Psoas muscle (tissue), 8 donors: ENCODE results near the gene HSD17B10. TPM values are rescaled to one million over a fixed set of nuclear protein-coding genes. Genes with fewer than 3 reads are reported as not detected.
A peak's percentile ranks its signal among the peaks of the same experiment; 100 is the strongest.

Experiments
- ATAC-seq, 4 donors: fragments of 200-7000 bp; cut with Tn5 transposase; one replicate each; pipeline ENCODE4 v1.9.1; 2020; ENCODE audit warnings: moderate library complexity in 3 of 4, mild to moderate bottlenecking in 2 of 4
- DNase-seq, 2 donors: peaks; one replicate each; pipeline ENCODE4 v3.0.0-alpha.2; 2020
- H3K27ac ChIP-seq: fragments of 200-600 bp; one replicate; pipeline ENCODE4 v1.8.0; 2022
- H3K27me3 ChIP-seq, 3 donors: fragments of 200-600 bp in 1 of 3; one replicate each; pipeline versions ENCODE4 v1.6.1 to v1.8.0; 2013 to 2022; ENCODE audit warnings: low read length in 2 of 3, mild to moderate bottlenecking in 2 of 3, moderate library complexity in 1 of 3; ENCODE audit not compliant: insufficient read depth in 3 of 3
- H3K36me3 ChIP-seq, 2 donors: fragments of 200-600 bp in 1 of 2; one replicate each; pipeline versions ENCODE4 v1.6.1 to v1.8.0; 2013 to 2022; ENCODE audit warnings: low read depth in 1 of 2, mild to moderate bottlenecking in 1 of 2, moderate library complexity in 1 of 2; ENCODE audit not compliant: insufficient read depth in 1 of 2
- H3K4me1 ChIP-seq: fragments of 200-600 bp; one replicate; pipeline ENCODE4 v1.8.0; 2022
- H3K4me3 ChIP-seq: fragments of 200-600 bp; one replicate; pipeline ENCODE4 v1.8.0; 2022; ENCODE audit warnings: mild to moderate bottlenecking
- H3K9me3 ChIP-seq: fragments of 200-600 bp; one replicate; pipeline ENCODE4 v1.8.0; 2022
- CTCF ChIP-seq: fragments of 200-600 bp; IDR thresholded peaks from one replicate; pipeline ENCODE4 v1.8.0; 2022; ENCODE audit warnings: antibody characterized with exemption
- WGBS, 3 donors: extraction: QIAGEN DNeasy Blood & Tissue Kit; methylation state at CpG; one replicate each; pipeline versions ENCODE4 v1.1.6 to v1.1.7; 2013; 5-methylcytosine and 5-hydroxymethylcytosine counted together
- intact Hi-C, 2 donors: fragments of 100-400 bp; cut with DNase I; formaldehyde crosslinking; loops; one replicate each; pipeline versions ENCODE4 v1.11.0 to v1.14.2; 2022
- polyA plus RNA-seq, 3 donors: library from polyadenylated mRNA; stranded (reverse); fragments of 200-250 nt; gene quantifications; one replicate each; pipeline ENCODE4 v1.2.3, GENCODE V29; 2013
- total RNA-seq, 4 donors: library from RNA; stranded (reverse); fragmentation: NEBNext Ultra II Directional in 2 of 4; extraction: Animal tissue kit (Norgen Biotek cat#: 25700) in 2 of 4; gene quantifications; one replicate each; pipeline versions ENCODE4 v1.2.1 to v1.2.4, GENCODE V29; 2021 to 2023
- donor health status: healthy with polysubstance abuse.
- donor health status: DM: no; HTN: no; CAD: no; lungs with moderate emphysema.
- donor health status: Bipolar disorder and iron deficiency.
- donor health status: healthy.
- donor health status: DM: yes; HTN: yes; CAD: no.
- donor health status: DM: no; HTN: no; CAD: no.
- donor health status: DM: no; HTN: no; CAD: no.
- donor health status: DM: yes; HTN: yes; CAD: no.

Gene HSD17B10
- total and polyA plus RNA-seq, 7 donors: 51.8 to 117 (median 76.4) TPM

- Histone ChIP-seq H3K27ac (no peak overlapping the region), H3K36me3 (no peaks in the 10 kb centered on the region), H3K9me3 (no peaks in the 10 kb centered on the region), H3K4me1 (no peaks in the 10 kb centered on the region), H3K4me3 (no peak overlapping the region), H3K27me3 (peaks cover 0 to 37% (median 0%) of the 10 kb centered on the region in 3 donors)
- ATAC-seq (no peak), DNase-seq (peak; percentile 31 to 51)
- TF ChIP-seq CTCF: peak; percentile 43
- intact Hi-C loops: no loop called here
- 11 to 23% (median 17%) methylated on average over 6 of the region's 6 CpGs for WGBS, 3 donors
Measured at GRCh38 chrX:53445977-53446376, 11.8 kb upstream of the HSD17B10 start.

- intact Hi-C loops: no loop called here
- TF ChIP-seq CTCF: no peak
- Histone ChIP-seq H3K27ac (peak overlapping the region; percentile 92), H3K9me3 (no peaks in the 10 kb centered on the region), H3K27me3 (peaks cover 0 to 51% (median 0%) of the 10 kb centered on the region in 3 donors), H3K36me3 (no peaks in the 10 kb centered on the region), H3K4me3 (peak overlapping the region; percentile 60), H3K4me1 (peaks cover 4% of the 10 kb centered on the region)
- no peak for DNase-seq
- ATAC-seq: no peak
- WGBS, 3 donors: 50 to 68% (median 50%) methylated on average over 1 of the region's 1 CpG
Measured at GRCh38 chrX:53442322-53442631, 8.1 kb upstream of the HSD17B10 start.

GRCh38 chrX:53441531-53442321 lies 7.6 kb upstream of the HSD17B10 start:
- peak overlapping the region; percentile 92 for H3K27ac ChIP-seq
- intact Hi-C loops: no loop called here
- peaks cover 0 to 46% (median 0%) of the 10 kb centered on the region in 3 donors for H3K27me3 ChIP-seq

GRCh38 chrX:53440621-53441517 lies 6.7 kb upstream of the HSD17B10 start:
- 4 to 14% (median 8%) methylated on average over 29 to 39 of the region's 39 CpGs for WGBS, 3 donors
- Histone ChIP-seq H3K4me3 (peak overlapping the region; percentile 60), H3K27ac (peak overlapping the region; percentile 92), H3K27me3 (peaks cover 0 to 38% (median 0%) of the 10 kb centered on the region in 3 donors), H3K4me1 (peaks cover 4% of the 10 kb centered on the region), H3K36me3 (no peaks in the 10 kb centered on the region), H3K9me3 (no peaks in the 10 kb centered on the region)
- intact Hi-C loops: no loop called here
- no peak for TF ChIP-seq CTCF
- DNase-seq: peak; percentile 87 to 91
- ATAC-seq: peak; percentile 79 to 89 (median 84)

More at GRCh38 chrX:53441531-53442321, 7.6 kb upstream of the HSD17B10 start:
- H3K36me3 ChIP-seq: no peaks in the 10 kb centered on the region
- 6 to 15% (median 10%) methylated on average over 23 to 44 of the region's 44 CpGs for WGBS, 3 donors
- no peak for TF ChIP-seq CTCF
- no peaks in the 10 kb centered on the region for H3K9me3 ChIP-seq
- H3K4me1 ChIP-seq: peaks cover 4% of the 10 kb centered on the region
- DNase-seq: peak; percentile 84 to 93
- peak; percentile 86 to 92 (median 88) for ATAC-seq
- peak overlapping the region; percentile 60 for H3K4me3 ChIP-seq
